Epidermal melanocyte (primary cell): Measurements from ENCODE around the gene CNTNAP2.
"Not testable (repeated sequence)": the region's sequence is repeated elsewhere in the genome, so short reads cannot be mapped to it uniquely, and the experiment has no call there.

Experiments used
- DNase-seq: peaks from one replicate; pipeline ENCODE4 v3.0.0; 2011; ENCODE audit warnings: low spot score; ENCODE audit not compliant: insufficient read length

Gene CNTNAP2

DNA sequence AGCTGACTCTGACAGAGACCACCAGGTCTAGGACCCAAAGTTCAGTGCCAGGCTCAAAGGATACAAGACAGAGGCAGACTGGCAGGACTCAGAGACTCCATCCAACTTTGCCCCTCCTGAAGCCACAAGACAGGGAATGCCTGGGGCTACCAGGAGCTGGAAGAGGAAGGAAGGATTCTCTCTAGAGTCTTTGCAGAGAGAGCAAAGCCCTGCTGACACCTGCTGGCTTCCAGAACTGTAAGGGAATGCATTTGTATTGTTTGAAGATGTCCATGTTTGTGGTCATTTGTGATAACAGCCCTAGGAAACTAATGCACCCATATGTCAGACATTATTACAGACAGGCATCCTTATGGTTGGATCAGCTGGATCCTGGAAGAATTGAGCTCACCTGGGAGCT is 2341.7 kb downstream of the CNTNAP2 start:
- DNase-seq, result no peak

DNA sequence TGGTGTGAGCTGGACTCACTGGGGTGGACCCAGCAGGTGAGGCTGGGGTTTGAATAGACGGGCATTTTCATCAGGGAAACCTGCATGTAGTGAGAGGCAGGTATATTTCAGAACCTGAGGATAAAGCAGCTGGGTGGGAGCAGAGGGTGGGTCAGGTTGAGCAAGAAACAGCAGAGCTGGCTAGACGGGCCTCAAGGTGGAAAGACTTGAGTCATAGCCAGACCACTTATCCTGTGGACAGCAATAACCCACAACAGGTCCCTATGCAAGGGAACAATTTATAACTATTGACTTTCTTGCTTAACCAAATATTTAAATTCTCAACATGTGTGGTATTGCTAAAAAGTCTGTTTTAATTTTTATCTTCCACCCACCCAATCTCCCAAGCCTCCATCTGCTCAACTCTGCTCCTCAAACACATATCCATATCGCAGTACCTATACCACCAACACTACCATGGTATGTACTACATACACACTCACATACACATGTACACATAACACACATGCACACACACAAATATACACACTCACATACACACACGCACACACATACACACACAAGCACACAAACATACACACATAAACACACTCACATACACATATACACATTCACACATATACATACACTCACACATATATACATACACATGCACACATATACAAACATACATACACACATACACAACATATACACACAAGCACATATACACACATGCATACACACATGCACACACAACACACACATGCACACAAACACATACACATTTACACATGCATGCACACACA is 2345.0 kb downstream of the CNTNAP2 start:
- no peak for DNase-seq

DNA sequence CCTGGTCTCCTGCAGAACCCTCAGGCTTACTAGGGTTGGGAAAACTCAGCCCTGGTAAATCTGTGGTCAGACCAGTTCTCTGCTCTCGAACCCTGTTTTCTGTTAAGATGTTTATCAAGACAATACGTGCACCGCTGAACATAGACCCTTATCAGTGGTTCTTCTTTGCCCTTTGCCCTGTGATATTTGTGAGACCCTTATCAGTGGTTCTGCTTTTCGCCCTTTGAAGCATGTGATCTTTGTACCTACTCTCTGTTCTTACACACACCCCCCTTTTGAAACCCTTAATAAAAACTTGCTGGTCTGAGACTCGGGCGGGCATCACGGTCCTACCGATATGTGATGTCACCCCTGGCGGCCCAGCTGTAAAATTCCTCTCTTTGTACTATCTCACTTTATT is 2346.2 kb downstream of the CNTNAP2 start:
- DNase-seq, result not testable (repeated sequence)

DNA sequence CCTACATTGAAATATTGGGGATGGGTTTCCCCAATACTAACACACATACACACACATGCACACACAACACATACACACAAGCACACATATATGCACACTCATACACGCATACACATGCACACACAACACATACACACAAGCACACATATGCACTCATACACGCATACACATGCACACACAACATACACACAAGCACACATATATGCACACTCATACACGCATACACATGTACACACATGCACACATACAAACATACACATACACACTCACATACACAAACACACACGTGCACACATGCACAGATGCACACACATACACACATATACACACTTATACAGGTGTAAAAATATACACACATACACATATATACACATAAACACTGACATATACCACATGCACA is 2346.6 kb downstream of the CNTNAP2 start:
- no peak for DNase-seq

DNA sequence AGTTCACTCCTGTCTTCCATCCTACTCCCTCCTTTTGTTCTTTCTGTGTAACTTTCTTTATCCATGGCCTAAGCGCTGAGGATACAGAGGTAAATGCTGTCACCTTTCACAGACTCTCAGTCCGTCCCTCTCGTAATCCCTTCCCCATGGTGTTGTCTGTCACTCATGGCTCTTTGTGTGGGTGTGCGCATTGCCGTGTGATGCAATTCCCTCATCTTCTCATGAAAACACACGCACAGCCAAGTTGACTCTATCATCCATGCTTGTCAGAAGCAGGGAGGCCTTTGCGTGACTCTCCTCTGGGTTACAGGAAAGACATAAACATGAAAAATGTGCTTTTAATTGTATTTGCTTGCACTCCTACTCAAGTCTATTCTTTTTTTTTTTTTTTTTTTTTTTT is 2348.3 kb downstream of the CNTNAP2 start:
- DNase-seq, result no peak

DNA sequence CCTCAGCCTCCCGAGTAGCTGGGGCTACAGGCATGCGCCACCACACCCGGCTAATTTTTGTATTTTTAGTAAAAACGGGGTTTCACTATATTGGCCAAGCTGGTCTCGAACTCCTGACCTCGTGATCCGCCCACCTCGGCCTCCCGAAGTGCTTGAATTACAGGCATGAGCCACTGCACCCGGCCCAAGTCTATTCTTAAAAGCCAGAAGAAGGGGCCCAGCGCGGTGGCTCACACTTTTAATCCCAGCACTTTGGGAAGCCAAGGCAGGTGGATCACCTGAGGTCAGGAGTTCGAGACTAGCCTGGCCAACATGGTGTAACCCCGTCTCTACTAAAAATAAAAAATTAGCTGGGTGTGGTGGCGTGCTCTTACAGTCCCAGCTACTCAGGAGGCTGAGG is 2348.8 kb downstream of the CNTNAP2 start:
- DNase-seq, result not testable (repeated sequence)

DNA sequence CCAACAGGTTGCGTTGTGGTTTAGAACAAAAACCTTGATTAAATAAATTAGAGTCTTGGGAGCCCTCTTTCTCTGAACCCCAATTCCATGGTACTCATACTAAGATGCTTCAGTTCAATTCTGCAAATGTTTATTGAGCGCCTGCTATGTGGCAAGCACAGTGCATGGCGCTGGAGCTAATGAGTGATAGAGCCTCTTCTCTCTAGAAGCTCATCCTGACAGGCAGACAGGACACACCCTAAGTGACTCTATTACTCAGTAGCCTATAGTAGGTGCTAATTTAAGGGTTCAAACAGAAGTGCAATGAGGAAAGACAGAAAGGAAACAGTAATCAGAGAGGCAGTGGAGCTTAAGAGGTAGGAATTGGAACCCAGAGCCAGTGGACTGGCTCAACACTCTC is 2349.5 kb downstream of the CNTNAP2 start:
- DNase-seq, result no peak

DNA sequence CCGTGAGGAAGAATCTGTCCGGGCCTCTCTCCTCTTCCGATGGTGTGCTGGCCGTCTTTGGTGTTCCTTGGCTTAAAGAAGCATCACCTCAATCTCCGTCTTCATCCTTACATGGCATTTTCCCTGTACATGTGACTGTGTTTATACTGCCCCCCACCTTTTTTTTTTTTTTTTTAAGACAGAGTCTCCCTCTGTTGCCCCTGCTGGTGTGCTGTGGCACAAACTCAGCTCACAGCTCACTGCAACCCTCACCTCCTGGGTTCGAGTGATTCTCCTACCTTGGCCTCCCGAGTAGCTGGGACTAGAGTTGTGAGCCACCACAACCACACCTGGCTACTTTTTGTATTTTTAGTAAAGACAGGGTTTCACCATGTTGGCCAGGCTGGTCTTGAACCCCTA is 2352.1 kb downstream of the CNTNAP2 start:
- no peak for DNase-seq
